ENCODE results near the gene LARP1B. TPM values are rescaled to one million over a fixed set of nuclear protein-coding genes. Genes with fewer than 3 reads are reported as not detected.

Gene LARP1B
- total and polyA plus RNA-seq, 2 of the 8 experiments (the other 6 are each of a cell fraction or from before 2014, with no cell fraction given): 10.6 to 47.0 TPM

DNA sequence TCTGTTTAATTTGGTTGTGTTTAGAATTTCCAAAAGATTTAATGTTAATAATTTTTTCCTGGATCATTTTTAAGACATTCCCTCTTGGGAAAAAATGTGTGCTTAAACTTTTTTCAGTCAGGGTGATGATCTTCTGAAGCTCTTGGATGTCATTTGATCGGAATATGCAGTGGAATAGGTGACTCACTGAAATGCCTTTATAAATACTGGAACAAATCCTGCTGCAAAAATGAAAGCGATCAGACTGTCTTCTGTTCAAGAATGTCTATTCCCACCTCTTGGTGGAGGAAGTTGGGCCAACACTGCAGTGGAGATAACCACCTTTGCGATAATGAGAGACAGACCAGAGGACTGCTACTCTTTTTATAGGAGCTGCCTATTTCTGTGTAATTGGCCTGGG is 46.7 kb downstream of the LARP1B start (continued):
- TF ChIP-seq USF2 (IDR thresholded peaks at IDR 0.05; ENCODE audit: low read length) (no peak), CBX5 (IDR thresholded peaks at IDR 0.05; ENCODE audit: low read depth, low read length) (no peak), E2F6 (IDR thresholded peaks at IDR 0.05) (no peak), MAFK (IDR thresholded peaks at IDR 0.05; ENCODE audit: low read depth, low read length) (no peak), EP300 (IDR thresholded peaks at IDR 0.05; ENCODE audit: borderline replicate concordance in 1 of 2, low read depth in 2 of 2, low read length in 2 of 2) (no peak)

Data from H1 (cell line).